RPMI7951 (cell line): Measurements from ENCODE around the gene PEAK3. TPM values are rescaled to one million over a fixed set of nuclear protein-coding genes. Genes with fewer than 3 reads are reported as not detected.
A peak's percentile ranks its signal among the peaks of the same experiment; 100 is the strongest.

Experiments
- DNase-seq: peaks from one replicate; pipeline ENCODE4 v3.0.0-alpha.2; 2012; ENCODE audit warnings: low read depth
- total RNA-seq: library from RNA; depleted of rRNA; stranded (reverse); fragments of >200 nt; shearing (Covaris generic); gene quantifications from 2 replicates; pipeline ENCODE4 v1.2.3, GENCODE V29; 2014

PEAK3 gene
- total RNA-seq, 1 experiment from 2014 or later, result 0.24 TPM

GRCh38 chr19:2315121-2315817, 33.3 kb upstream of the PEAK3 start:
- no peak for DNase-seq

- DNase-seq, result no peak
These were observed 31.0 kb upstream of the PEAK3 start for GRCh38 chr19:2312820-2313501.

- no peak for DNase-seq
These were observed 29.1 kb upstream of the PEAK3 start for GRCh38 chr19:2311093-2311492.

- peak; percentile 97 for DNase-seq
These were observed 27.9 kb upstream of the PEAK3 start for GRCh38 chr19:2309734-2310362.

GRCh38 chr19:2308114-2308556, 26.2 kb upstream of the PEAK3 start, which contains the start of gene LINGO3:
Gene LINGO3 (minus strand): TSS chr19:2308154. CDS start chr19:2291776, 16,378 bp downstream.
- DNase-seq, result no peak

- no peak for DNase-seq
These were observed 25.6 kb upstream of the PEAK3 start for GRCh38 chr19:2307518-2308012.

GRCh38 chr19:2306971-2307370, 25.0 kb upstream of the PEAK3 start:
- no peak for DNase-seq

- no peak for DNase-seq
These were observed 24.4 kb upstream of the PEAK3 start for GRCh38 chr19:2306281-2306806.

GRCh38 chr19:2305452-2306280, 23.7 kb upstream of the PEAK3 start:
- DNase-seq, result no peak

GRCh38 chr19:2303211-2303798, 21.3 kb upstream of the PEAK3 start:
- no peak for DNase-seq

- DNase-seq, result peak; percentile 48
These were observed 20.6 kb upstream of the PEAK3 start for GRCh38 chr19:2302319-2303210.

GRCh38 chr19:2300533-2300932, 18.6 kb upstream of the PEAK3 start:
- DNase-seq, result no peak

GRCh38 chr19:2296141-2296540, 14.2 kb upstream of the PEAK3 start:
- no peak for DNase-seq

- peak; percentile 94 for DNase-seq
These were observed 12.8 kb upstream of the PEAK3 start for GRCh38 chr19:2294687-2295335.

GRCh38 chr19:2291185-2291751, 9.3 kb upstream of the PEAK3 start:
- DNase-seq, result no peak

- DNase-seq, result no peak
These were observed 8.6 kb upstream of the PEAK3 start for GRCh38 chr19:2290441-2291184.

GRCh38 chr19:2289714-2290435, 7.9 kb upstream of the PEAK3 start:
- no peak for DNase-seq
